HG03520 (cell line): ENCODE results near the gene P4HA1.
"Not testable (repeated sequence)": the region's sequence is repeated elsewhere in the genome, so short reads cannot be mapped to it uniquely, and the experiment has no call there.

Experiments used
- ATAC-seq: cut with Tn5 transposase; IDR thresholded peaks from one replicate; pipeline ENCODE4 v1.9.1; 2021; ENCODE audit warnings: mild to moderate bottlenecking, moderate library complexity; ENCODE audit not compliant: unreplicated experiment

P4HA1 gene

GRCh38 chr10:73043766-73044377 lies 52.8 kb downstream of the P4HA1 start:
- ATAC-seq, result no peak

DNA sequence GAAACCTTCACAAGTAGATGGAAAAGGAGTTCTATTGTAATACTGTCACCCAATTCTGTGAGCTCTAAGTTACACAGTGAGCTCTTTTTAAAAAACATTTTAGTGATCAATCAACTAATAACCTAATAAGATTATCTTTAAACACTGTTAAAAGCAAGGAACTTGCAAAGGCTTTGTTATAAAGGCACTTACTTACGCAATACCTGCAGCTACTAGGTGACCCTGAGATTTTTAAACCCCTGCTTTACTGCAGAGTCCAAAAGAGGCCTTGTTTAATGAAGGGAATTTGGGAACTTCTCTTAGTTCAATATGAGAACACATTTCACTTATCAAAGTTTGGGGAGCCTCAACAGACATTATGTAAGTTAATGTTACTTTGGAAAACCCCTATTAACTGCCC lies 53.3 kb downstream of the P4HA1 start:
- no peak for ATAC-seq

- ATAC-seq, result no peak
These were observed 54.5 kb downstream of the P4HA1 start for GRCh38 chr10:73042130-73042529.

DNA sequence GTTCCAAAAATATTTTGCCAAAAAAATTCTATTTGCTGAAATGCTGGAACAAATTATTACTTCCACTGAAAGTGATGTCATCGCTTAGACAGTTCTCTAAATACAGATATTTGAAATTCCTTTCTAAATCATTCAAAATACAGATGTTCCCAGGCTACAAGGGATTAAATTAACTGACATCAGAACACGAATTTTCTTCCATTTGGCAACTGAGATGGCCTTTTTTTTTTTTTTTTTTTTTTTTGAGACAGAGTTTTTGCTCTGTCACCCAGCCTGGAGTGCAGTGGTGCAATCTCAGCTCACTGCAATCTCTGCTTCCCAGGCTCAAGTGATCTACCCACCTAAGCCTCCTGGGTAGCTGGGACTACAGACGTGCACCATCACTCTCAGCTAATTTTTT lies 57.0 kb downstream of the P4HA1 start:
- ATAC-seq, result no peak

DNA sequence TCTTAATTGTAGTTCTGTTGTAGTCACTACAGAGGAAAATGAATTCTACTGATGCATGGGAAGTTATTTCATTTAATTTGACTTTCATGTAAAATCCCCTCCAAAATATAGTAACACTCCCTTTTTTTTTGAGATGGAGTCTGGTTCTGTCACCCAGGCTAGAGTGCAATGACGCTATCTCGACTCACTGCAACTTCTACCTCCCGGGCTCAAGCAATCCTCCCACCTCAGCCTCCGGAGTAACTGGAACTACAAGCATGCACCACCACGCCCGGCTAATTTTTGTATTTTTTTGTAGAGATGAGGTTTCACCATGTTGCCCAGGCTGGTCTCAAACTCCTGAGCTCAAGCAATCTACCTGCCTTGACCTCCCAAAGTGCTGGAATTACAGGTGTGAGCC lies 60.4 kb downstream of the P4HA1 start:
- not testable (repeated sequence) for ATAC-seq

GRCh38 chr10:73032536-73032935 lies 64.1 kb downstream of the P4HA1 start:
- ATAC-seq, result no peak

DNA sequence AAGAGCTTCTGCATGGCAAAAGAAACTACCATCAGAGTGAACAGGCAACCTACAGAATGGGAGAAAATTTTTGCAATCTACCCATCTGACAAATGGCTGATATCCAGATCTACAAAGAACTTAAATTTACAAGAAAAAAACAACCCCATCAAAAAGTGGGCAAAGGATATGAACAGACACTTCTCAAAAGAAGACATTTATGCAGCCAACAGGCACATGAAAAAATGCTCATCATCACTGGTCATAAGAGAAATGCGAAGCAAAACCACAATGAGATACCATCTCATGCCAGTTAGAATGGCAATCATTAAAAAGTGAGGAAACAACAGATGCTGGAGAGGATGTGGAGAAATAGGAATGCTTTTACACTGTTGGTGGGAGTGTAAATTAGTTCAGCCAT lies 70.0 kb downstream of the P4HA1 start:
- not testable (repeated sequence) for ATAC-seq

DNA sequence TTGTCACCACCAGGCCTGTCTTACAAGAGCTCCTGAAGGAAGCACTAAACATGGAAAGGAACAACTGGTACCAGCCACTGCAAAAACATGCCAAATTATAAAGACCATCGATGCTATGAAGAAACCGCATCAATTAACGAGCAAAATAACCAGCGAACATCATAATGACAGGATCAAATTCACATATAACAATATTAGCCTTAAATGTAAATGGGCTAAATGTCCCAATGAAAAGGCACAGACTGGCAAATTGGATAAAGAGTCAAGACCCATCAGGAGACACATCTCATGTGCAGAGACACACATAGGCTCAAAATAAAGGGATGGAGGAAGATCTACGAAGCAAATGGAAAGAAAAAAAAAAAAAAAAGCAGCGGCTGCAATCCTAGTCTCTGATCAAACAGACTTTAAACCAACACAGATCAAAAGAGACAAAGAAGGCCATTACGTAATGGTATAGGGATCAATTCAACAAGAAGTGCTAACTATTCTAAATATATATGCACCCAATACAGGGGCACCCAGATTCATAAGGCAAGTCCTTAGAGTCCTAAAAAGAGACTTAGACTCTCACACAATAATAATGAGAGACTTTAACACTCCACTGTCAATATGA lies 73.1 kb downstream of the P4HA1 start:
- ATAC-seq, result not testable (repeated sequence)

- not testable (repeated sequence) for ATAC-seq
These were observed 73.7 kb downstream of the P4HA1 start for GRCh38 chr10:73022961-73023360.

DNA sequence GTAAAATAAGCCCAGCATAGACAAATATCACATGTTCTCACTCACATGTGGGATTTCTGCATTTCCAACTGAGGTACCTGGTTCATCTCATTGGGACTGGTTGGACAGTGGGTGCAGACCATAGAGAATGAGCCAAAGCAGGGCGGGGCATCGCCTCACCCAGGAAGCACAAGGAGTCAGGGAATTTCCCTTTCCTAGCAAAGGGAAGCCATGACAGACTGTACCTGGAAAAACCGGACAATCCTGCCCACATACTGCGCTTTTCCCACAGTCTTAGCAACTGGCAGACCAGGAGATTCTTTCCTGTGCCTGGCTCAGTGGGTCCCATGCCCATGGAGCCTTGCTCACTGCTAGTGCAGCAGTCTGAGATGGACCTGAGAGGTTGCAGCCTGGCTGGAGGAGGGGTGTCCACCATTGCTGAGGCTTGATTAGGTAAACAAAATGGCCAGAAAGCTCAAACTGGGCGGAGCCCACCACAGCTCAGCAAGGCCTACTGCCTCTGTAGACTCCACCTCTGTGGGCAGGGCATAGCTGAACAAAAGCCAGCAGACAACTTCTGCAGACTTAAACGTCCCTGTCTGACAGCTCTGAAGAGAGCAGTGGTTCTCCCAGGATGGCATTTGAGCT lies 75.0 kb downstream of the P4HA1 start:
- not testable (repeated sequence) for ATAC-seq

- ATAC-seq, result no peak
These were observed 75.6 kb downstream of the P4HA1 start for GRCh38 chr10:73021050-73021449.

DNA sequence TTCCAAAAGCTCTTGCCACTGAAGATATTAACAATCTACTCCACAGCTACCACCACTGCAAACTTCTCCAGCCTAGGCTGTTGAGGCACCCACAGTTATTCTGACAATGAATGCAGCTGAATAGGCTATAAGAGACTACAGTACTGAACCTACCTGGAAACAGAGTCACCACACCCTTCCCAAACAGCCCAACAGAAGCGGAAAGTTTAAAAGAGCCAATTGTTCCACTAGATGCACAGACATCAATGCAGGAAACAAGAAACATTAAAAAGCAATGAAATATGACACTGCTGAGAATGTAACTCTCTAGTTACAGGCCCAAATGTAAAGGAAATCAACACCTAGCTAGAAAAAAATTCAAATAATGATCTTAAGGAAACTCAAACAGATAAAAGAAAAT lies 77.6 kb downstream of the P4HA1 start:
- ATAC-seq, result no peak

GRCh38 chr10:73018632-73019031 lies 78.0 kb downstream of the P4HA1 start:
- ATAC-seq, result no peak

GRCh38 chr10:73017955-73018480 lies 78.6 kb downstream of the P4HA1 start:
- no peak for ATAC-seq

- no peak for ATAC-seq
These were observed 80.9 kb downstream of the P4HA1 start for GRCh38 chr10:73015779-73016178.

DNA sequence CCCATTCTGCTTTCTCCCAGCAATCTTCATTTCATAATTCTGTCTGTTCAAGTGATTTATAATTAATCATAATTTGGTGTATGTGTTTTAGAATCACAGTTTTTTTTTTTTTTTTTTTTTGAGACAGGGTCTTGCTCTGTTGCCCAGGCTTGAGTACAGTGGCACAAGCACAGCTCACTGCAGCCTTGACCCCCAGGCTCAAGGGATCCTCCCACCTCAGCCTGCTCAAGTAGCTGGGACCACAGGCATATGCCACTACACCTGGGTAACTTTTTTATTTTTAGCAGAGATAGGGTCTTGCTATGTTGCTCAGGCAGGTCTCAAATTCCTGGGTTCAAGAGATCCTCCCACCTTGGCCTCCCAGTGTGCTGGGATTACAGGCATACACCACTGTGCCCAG lies 92.8 kb downstream of the P4HA1 start:
- ATAC-seq, result no peak

GRCh38 chr10:73000973-73001372 lies 95.7 kb downstream of the P4HA1 start:
- no peak for ATAC-seq

DNA sequence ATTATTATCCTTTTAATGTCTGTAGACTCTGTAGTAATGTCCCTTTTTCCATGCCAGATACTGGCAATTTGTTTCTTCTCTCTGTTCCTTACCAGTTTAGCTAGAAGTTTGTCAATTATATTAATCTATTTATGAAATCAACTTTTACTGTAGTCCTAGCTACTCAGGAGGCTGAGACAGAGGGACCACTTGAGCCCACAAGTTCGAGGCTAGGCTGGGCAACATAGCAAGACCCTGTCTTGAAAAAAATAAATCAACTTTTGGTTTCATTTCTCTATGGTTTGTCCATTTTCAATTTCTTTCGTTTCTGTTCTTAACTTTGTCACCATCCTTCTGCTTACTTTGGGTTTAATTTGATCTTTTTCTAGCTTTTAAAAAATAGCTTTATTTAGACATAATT lies 99.6 kb downstream of the P4HA1 start:
- ATAC-seq, result no peak

GRCh38 chr10:72995459-72995858 lies 101.2 kb downstream of the P4HA1 start:
- not testable (repeated sequence) for ATAC-seq

DNA sequence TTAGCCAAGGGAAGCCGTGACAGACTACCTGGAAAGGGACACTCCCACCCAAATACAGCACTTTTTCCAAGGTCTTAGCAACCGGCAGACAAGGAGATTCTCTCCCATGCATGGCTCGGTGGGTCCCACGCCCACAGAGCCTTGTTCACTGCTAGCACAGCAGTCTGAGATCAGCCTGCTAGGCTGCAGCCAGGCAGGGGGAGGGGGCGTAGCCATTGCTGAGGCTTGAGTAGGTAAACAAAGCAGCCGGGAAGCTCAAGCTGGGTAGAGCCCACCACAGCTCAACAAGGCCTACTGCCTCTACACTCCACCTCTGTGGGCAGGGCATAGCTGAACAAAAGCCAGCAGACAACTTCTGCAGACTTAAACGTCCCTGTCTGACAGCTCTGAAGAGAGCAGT lies 106.9 kb downstream of the P4HA1 start:
- ATAC-seq, result not testable (repeated sequence)

DNA sequence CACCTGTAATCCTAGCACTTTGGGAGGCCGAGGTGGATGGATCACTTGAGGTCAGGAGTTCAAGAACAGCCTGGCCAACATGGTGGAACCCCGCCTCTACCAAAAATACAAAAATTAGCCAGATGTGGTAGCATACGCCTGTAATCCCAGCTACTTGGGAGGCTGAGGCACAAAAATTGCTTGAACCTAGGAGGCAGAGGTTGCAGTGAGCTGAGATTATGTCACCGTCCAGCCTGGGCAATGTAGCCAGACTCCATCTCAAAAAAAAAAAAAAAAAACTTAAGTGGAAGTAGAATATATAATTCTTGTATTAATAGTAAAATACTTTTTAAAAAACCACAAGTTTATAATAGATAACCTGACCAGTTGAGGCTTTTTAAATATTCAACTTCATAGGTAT lies 112.0 kb downstream of the P4HA1 start:
- ATAC-seq, result not testable (repeated sequence)

DNA sequence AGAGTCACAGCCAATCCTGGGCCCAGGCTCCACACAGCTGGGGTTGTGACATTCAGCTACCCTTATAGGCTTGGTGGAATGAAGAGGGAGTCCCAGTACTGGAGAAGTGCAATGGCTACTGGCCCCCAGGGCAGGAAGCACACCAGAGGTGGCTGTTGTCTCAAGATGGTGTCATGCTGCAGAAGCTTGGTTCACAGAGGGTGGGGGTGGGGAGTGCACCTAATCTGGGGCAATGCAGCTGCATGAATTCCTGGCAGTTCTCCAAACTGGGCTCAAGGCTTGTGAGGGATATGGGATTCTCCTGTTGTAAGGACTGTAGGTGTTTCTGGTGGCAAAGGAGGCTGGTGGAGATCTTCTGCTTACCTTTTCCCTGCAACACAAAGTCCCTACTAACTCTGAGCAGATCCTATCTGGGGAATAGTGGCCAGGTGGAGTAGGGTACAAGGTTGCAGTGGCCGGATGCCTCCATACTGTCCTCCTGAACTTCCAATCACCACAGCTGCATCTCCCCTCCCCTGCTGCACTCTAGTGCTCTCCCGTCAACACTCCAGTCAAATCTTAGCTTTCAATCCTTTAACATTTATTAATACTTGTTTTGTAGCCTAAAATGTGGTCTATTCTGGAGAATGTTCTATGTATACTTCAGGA lies 114.7 kb downstream of the P4HA1 start:
- no peak for ATAC-seq
